Stimulated activated CD8-positive, alpha-beta memory T cell treated with anti-CD3 and anti-CD28 coated beads, Interleukin-2, amount 100 ng/mL, for 48 hours (primary cell): ENCODE results near the gene CCDC93.

ENCODE experiments used
- DNase-seq, 2 donors: peaks; one replicate each; pipeline ENCODE4 v3.0.0-alpha.2; 2020; ENCODE audit warnings: low read depth in 2 of 2

The CCDC93 gene

GRCh38 chr2:117917223-117917917 is 96.5 kb downstream of the CCDC93 start:
- no peak for DNase-seq

GRCh38 chr2:117902933-117903332 is 110.9 kb downstream of the CCDC93 start:
- DNase-seq = no peak

DNA sequence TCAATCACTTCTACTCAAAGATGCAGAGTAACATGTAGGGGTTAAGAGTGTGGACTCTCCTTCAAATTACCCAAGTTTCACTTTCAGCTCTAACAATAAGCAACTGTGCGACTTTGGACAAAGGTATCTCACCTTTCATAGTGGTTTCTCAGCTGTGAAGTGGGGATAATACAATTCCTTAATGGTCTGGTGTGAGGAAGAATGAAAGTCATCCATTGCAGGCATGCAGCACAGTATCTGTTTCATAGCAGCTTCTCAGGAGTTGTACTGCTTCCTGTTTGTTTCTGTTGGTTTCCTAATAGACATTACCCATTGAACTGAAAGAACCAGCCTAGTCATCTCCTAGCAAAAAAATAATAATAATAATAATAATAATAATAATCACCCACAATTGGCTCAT is 125.0 kb downstream of the CCDC93 start:
- DNase-seq = no peak

DNA sequence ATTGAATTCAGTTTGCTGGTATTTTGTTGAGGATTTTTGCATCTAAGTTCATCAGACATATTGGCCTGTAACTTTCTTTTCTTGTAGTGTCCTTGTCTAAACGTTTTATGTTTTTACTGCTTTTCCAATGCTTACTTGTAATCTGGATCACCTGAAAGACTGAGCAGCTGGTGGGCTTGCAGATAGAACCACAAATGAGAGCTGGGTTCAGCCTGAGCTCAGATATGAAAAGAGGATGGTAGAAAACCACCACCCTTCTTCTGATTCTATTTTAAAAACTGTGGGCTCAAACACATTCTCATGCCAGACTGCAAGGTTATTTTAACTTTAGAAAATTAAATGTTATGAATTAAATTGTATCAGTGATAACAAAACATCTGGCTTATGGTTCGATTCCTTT is 128.6 kb downstream of the CCDC93 start:
- DNase-seq = no peak

DNA sequence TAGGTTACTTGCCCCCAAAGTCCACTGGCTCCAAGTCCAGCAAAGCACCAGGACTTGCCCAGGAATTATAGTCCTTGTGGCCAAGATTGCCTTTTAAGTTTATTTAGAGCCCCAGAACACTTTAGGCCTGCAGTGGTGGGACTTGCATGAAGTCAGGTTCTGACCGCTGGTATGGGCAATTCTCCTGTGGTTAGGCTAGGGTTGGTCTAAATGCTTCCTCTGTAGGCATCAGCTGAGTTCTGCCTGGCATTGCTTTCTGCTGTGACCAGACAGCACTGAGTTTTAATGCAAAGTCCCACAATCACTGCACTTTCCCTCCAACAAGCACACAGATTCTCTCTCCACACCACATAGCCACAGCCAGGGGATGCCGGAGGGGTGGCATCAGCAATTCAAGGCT is 134.9 kb downstream of the CCDC93 start:
- DNase-seq = no peak

- DNase-seq = no peak
These were observed 138.1 kb downstream of the CCDC93 start for GRCh38 chr2:117875786-117876185.
